Right lobe of liver (tissue), 4 donors: ENCODE results near the gene NFATC3.

ENCODE experiments used
- POLR2A ChIP-seq: fragments of 450-650 bp; IDR thresholded peaks from one replicate; pipeline ENCODE4 v1.6.1; 2017; ENCODE audit warnings: antibody characterized with exemption, mild to moderate bottlenecking
- TF ChIP-seq, protein P1 (sequence below), 4 donors: fragments of 200-600 bp in 3 of 4; fragments of 450-650 bp in 1 of 4; IDR thresholded peaks; one replicate each; pipeline versions ENCODE4 v1.5.1 to v1.8.0; 2016 to 2022; ENCODE audit warnings: antibody characterized with exemption in 4 of 4, mild to moderate bottlenecking in 2 of 4
- donor health status: DM: no; HTN: no; CAD: no.
- donor health status: DM: no; HTN: no; CAD: no.
- donor health status: DM: no; HTN: yes; CAD: no.

DNA sequence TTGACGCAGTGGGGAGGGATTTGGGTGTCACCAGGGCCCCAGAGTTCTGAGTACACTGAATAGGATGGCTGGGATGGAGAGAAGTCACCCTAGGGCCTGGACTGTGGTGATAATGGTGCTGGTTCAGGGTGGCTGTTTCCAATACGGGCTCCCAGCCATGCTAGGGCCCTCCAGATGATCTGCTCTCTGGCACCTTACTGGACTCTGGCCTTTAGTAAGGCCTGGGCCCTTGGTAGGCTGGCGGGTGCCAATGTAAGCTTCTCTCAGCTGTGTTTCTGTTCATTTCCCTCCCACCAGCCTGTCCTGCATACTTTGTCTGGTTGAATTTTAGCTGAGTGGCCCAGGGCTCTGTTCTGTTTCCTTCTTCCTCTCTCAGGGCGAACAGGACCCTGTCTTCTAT, 162.8 kb downstream of the NFATC3 start:
- TF ChIP-seq, protein P1, sequence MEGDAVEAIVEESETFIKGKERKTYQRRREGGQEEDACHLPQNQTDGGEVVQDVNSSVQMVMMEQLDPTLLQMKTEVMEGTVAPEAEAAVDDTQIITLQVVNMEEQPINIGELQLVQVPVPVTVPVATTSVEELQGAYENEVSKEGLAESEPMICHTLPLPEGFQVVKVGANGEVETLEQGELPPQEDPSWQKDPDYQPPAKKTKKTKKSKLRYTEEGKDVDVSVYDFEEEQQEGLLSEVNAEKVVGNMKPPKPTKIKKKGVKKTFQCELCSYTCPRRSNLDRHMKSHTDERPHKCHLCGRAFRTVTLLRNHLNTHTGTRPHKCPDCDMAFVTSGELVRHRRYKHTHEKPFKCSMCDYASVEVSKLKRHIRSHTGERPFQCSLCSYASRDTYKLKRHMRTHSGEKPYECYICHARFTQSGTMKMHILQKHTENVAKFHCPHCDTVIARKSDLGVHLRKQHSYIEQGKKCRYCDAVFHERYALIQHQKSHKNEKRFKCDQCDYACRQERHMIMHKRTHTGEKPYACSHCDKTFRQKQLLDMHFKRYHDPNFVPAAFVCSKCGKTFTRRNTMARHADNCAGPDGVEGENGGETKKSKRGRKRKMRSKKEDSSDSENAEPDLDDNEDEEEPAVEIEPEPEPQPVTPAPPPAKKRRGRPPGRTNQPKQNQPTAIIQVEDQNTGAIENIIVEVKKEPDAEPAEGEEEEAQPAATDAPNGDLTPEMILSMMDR (IDR thresholded peaks at IDR 0.05) = no peak
- no peak for TF ChIP-seq POLR2A
